Measurements from ENCODE around the gene MAZ.

- TF ChIP-seq TBL1XR1 (IDR thresholded peaks at IDR 0.05; ENCODE audit: borderline replicate concordance, low read length, partially characterized antibody) (no peak), ZNF709 (CRISPR knock-in tag; IDR thresholded peaks at IDR 0.05) (no peak), PRDM15 (CRISPR knock-in tag; IDR thresholded peaks at IDR 0.05) (no peak), REST (IDR thresholded peaks at IDR 0.05; ENCODE audit: borderline replicate concordance in 1 of 2, low read depth in 1 of 2, low read length in 2 of 2) (no peak), CTCF (CRISPR knock-in tag; IDR thresholded peaks at IDR 0.05) (no peak), CBFB (CRISPR knock-in tag; IDR thresholded peaks at IDR 0.05) (no peak), MAFK (conservative IDR thresholded peaks at IDR 0.05 in 1 of 2, IDR thresholded peaks at IDR 0.05 in 1 of 2; ENCODE audit: low read length in 2 of 2) (no peak)
- TF ChIP-seq, protein P1, sequence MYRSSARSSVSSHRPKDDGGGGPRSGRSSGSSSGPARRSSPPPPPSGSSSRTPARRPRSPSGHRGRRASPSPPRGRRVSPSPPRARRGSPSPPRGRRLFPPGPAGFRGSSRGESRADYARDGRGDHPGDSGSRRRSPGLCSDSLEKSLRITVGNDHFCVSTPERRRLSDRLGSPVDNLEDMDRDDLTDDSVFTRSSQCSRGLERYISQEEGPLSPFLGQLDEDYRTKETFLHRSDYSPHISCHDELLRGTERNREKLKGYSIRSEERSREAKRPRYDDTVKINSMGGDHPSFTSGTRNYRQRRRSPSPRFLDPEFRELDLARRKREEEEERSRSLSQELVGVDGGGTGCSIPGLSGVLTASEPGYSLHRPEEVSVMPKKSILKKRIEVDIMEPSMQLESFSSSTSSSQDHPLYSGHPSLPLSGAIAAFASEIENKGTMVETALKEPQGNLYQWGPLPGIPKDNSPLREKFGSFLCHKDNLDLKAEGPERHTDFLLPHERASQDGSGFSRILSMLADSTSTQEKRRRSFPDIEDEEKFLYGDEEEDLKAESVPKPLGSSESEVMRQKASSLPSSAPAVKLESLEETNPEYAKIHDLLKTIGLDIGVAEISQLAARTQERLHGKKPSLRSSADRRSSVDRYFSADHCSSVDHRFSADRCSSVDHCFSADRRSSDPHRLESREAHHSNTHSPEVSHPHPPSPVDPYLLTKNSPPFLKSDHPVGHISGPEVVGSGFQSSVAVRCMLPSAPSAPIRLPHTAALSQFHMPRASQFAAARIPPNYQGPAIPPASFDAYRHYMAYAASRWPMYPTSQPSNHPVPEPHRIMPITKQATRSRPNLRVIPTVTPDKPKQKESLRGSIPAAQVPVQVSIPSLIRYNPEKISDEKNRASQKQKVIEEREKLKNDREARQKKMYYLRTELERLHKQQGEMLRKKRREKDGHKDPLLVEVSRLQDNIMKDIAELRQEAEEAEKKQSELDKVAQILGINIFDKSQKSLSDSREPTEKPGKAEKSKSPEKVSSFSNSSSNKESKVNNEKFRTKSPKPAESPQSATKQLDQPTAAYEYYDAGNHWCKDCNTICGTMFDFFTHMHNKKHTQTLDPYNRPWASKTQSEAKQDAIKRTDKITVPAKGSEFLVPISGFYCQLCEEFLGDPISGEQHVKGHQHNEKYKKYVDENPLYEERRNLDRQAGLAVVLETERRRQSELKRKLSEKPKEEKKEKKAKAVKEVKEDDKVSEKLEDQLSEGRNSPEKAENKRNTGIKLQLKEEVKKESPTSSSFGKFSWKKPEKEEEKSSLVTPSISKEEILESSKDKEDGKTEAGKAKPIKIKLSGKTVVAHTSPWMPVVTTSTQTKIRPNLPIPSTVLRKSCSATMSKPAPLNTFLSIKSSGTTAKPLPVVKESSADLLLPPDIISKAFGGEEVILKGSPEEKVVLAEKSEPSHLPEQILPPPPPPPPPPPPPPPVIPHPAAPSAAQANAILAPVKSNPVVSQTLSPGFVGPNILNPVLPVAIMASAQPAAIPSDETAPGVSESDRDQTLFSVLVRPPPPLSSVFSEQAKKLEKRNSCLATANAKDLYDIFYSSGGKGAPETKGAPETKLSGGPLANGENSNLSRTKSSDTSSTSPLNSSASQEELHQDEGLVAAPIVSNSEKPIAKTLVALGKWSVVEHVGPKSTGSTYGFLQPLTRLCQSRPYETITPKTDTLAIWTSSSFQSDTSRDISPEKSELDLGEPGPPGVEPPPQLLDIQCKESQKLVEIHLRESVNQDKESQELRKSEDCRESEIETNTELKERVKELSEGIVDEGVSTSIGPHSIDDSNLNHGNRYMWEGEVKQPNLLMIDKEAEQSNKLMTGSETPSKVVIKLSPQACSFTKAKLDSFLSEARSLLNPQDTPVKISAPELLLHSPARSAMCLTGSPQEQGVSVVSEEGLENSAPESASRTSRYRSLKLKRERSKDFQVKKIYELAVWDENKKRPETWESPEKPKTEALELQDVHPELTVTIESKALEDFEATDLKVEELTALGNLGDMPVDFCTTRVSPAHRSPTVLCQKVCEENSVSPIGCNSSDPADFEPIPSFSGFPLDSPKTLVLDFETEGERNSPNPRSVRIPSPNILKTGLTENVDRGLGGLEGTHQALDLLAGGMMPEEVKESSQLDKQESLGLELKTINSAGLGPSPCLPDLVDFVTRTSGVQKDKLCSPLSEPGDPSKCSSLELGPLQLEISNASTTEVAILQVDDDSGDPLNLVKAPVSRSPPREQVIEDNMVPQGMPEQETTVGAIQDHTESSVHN (CRISPR knock-in tag; IDR thresholded peaks at IDR 0.05) = no peak
- TF ChIP-seq, protein P2, sequence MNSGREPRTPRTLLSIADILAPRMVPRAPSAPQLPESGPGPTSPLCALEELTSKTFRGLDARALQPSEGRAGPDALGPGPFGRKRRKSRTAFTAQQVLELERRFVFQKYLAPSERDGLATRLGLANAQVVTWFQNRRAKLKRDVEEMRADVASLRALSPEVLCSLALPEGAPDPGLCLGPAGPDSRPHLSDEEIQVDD (CRISPR knock-in tag; IDR thresholded peaks at IDR 0.05; ENCODE audit: borderline replicate concordance) = no peak
Measured at GRCh38 chr16:29839822-29840221, 33.5 kb downstream of the MAZ start.

All from HepG2 (cell line).